Measurements from ENCODE around the gene PIEZO2. TPM values are rescaled to one million over a fixed set of nuclear protein-coding genes. Genes with fewer than 3 reads are reported as not detected.

The PIEZO2 gene
- polyA plus RNA-seq, 1 experiment, result 4.6 TPM

DNA sequence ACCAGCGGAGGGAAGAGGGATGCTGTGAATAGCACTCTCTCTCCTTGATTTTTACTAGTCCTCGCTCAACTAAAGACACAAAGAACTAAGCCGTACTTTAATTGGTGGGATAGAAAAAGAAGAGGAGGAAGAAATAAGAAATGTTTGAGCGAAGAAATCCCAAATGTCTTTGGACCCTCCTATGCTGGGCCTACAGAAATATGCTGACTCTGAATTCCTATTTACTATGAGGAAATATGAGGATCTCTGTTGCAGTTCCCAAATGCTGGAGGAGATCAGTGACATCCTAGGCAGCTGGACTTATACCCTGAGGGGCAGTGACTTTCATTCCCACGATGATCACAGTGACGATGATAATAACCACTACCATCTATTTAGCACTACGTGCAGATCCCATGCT lies 16.6 kb upstream of the PIEZO2 start:
- CTCF ChIA-PET, result interaction anchor here (0.8 to 1.3 kb wide), 2 partner anchors 14 to 387 kb away, joined by 3 read pairs; no protein-coding TSS in a partner anchor
- POLR2A ChIA-PET, result no interaction called here
- no peaks in the 10 kb centered on the region for H3K27me3 ChIP-seq (ENCODE audit: control insufficient read depth, insufficient read depth, low read length)
- TF ChIP-seq CTCF (IDR thresholded peaks at IDR 0.05; ENCODE audit: insufficient read depth, low read depth, low read length), result no peak
- no peak for DNase-seq (ENCODE audit: low read depth)
- no peak overlapping the region for H3K4me3 ChIP-seq (ENCODE audit: low read depth, low read length)
- no peaks in the 10 kb centered on the region for H3K36me3 ChIP-seq (ENCODE audit: control insufficient read depth, insufficient read depth, low read length)

DNA sequence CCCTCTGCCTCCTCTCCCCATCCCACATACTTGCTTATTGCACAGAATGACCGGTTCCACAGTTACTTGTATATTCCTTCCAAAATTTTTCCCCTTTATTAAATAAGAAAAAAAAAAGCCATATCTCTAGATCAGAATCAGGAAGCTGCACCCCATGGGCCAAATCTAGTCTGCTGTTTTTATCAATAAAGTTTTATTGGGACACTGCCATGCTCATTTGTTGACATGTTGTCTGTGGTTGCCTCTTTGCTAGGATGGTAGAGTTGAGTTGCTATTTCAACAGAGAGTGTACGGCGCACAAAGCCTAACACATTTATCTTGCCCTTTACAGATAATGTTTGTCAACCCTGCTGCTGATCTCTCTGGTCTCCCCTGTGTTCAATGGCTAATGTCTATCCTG lies 15.8 kb upstream of the PIEZO2 start:
- H3K36me3 ChIP-seq (ENCODE audit: control insufficient read depth, insufficient read depth, low read length), result no peaks in the 10 kb centered on the region
- ChIA-PET CTCF (interaction anchor here (0.6 to 1.0 kb wide), 2 partner anchors 10 to 720 kb away, joined by 4 to 5 read pairs; no protein-coding TSS in a partner anchor), POLR2A (no interaction called here)

GRCh38 chr18:11163665-11164064 lies 14.3 kb upstream of the PIEZO2 start:
- ChIA-PET CTCF (interaction anchor here (0.7 to 2.4 kb wide), 2 partner anchors 49 to 389 kb away, joined by 3 to 6 read pairs; no protein-coding TSS in a partner anchor), POLR2A (no interaction called here)
- no peak for DNase-seq (ENCODE audit: low read depth)
- peaks cover 3% of the 10 kb centered on the region; the same call in 1 of the 2 replicates for H3K27me3 ChIP-seq (ENCODE audit: control insufficient read depth, insufficient read depth, low read length)
- H3K36me3 ChIP-seq (ENCODE audit: control insufficient read depth, insufficient read depth, low read length), result no peaks in the 10 kb centered on the region
- TF ChIP-seq CTCF (IDR thresholded peaks at IDR 0.05; ENCODE audit: insufficient read depth, low read depth, low read length), result no peak
- H3K4me3 ChIP-seq (ENCODE audit: low read depth, low read length), result no peak overlapping the region

More for the DNA sequence above, 15.8 kb upstream of the PIEZO2 start:
- H3K4me3 ChIP-seq (ENCODE audit: low read depth, low read length), result no peak overlapping the region
- no peak for TF ChIP-seq CTCF (IDR thresholded peaks at IDR 0.05; ENCODE audit: insufficient read depth, low read depth, low read length)
- no peak for DNase-seq (ENCODE audit: low read depth)
- no peaks in the 10 kb centered on the region for H3K27me3 ChIP-seq (ENCODE audit: control insufficient read depth, insufficient read depth, low read length)

DNA sequence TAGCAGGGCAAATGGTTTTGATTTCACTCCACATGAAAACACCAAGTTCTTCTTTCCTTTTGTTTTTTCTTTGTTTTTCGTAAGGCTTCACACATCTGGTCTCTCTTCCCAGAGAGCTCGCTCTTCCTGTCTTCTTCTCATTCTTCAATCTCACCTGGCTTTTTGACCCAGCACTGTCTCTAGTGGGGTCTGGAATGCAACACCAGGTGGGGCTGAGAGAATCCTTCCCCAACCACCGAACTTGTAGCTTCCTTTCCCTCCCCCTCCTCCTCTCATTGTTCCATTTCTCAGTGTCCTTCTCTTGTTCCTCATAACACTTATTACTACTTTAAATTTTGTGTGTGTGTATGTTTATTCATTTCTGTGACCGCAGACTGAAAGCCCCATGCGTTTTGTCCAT lies 13.5 kb upstream of the PIEZO2 start:
- no peak for TF ChIP-seq CTCF (IDR thresholded peaks at IDR 0.05; ENCODE audit: insufficient read depth, low read depth, low read length)
- no peak for DNase-seq (ENCODE audit: low read depth)
- Histone ChIP-seq H3K27me3 (ENCODE audit: control insufficient read depth, insufficient read depth, low read length) (peaks cover 3% of the 10 kb centered on the region; the same call in 1 of the 2 replicates), H3K4me3 (ENCODE audit: low read depth, low read length) (no peak overlapping the region), H3K36me3 (ENCODE audit: control insufficient read depth, insufficient read depth, low read length) (no peaks in the 10 kb centered on the region)
- ChIA-PET CTCF (interaction anchor here (0.7 to 2.4 kb wide), 3 partner anchors 48 to 390 kb away, joined by 3 to 6 read pairs (median 4); no protein-coding TSS in a partner anchor), POLR2A (no interaction called here)

- POLR2A ChIA-PET, result no interaction called here
- no peak for DNase-seq (ENCODE audit: low read depth)
- H3K4me3 ChIP-seq (ENCODE audit: low read depth, low read length), result no peak overlapping the region
- TF ChIP-seq CTCF (IDR thresholded peaks at IDR 0.05; ENCODE audit: insufficient read depth, low read depth, low read length), result no peak
- CTCF ChIA-PET, result interaction anchor here (0.8 to 2.4 kb wide), 3 partner anchors 311 to 391 kb away, joined by 3 to 6 read pairs (median 4); no protein-coding TSS in a partner anchor
- no peaks in the 10 kb centered on the region for H3K36me3 ChIP-seq (ENCODE audit: control insufficient read depth, insufficient read depth, low read length)
- H3K27me3 ChIP-seq (ENCODE audit: control insufficient read depth, insufficient read depth, low read length), result peaks cover 3% of the 10 kb centered on the region; the same call in 1 of the 2 replicates
These were observed 13.1 kb upstream of the PIEZO2 start for GRCh38 chr18:11162462-11162861.

Measured in BJ (cell line).